NT2/D1 (cell line): ENCODE results near the gene FGFR1OP2.
"Not testable (repeated sequence)": the region's sequence is repeated elsewhere in the genome, so short reads cannot be mapped to it uniquely, and the experiment has no call there.

Source experiments
- DNase-seq: peaks from one replicate; pipeline ENCODE4 v3.0.0-alpha.2; 2011; ENCODE audit warnings: low read depth, low spot score
- H3K27me3 ChIP-seq: 2 replicates; pipeline ENCODE4 v1.6.0; 2011; ENCODE audit warnings: mild to moderate bottlenecking; ENCODE audit not compliant: insufficient read length, insufficient read depth
- H3K36me3 ChIP-seq: 2 replicates; pipeline ENCODE4 v1.6.1; 2011; ENCODE audit warnings: mild to moderate bottlenecking, low read length, mixed read lengths; ENCODE audit not compliant: insufficient read depth, insufficient read length
- H3K4me1 ChIP-seq: 2 replicates; pipeline ENCODE4 v1.5.1; 2011; ENCODE audit not compliant: insufficient read depth, insufficient read length
- H3K4me3 ChIP-seq: 2 replicates; pipeline ENCODE4 v1.5.1; 2011; ENCODE audit warnings: low read depth; ENCODE audit not compliant: insufficient read length
- H3K9ac ChIP-seq: 2 replicates; pipeline ENCODE4 v1.6.0; 2011; ENCODE audit warnings: low read depth; ENCODE audit not compliant: insufficient read length
- H3K9me3 ChIP-seq: 2 replicates; pipeline ENCODE4 v1.5.1; 2011; ENCODE audit warnings: mild to moderate bottlenecking, low read length; ENCODE audit not compliant: insufficient read depth
- SUZ12 ChIP-seq: IDR thresholded peaks from 2 replicates; pipeline ENCODE4 v1.6.1; 2011; ENCODE audit not compliant: insufficient read length, insufficient read depth; ENCODE audit errors: extremely low read depth
- YY1 ChIP-seq: IDR thresholded peaks from 2 replicates; pipeline ENCODE4 v1.6.1; 2011; ENCODE audit not compliant: insufficient read length, insufficient read depth
- ZNF274 ChIP-seq: IDR thresholded peaks from 2 replicates; pipeline ENCODE4 v1.6.1; 2011; ENCODE audit warnings: mild to moderate bottlenecking, low read depth, low read length

Gene FGFR1OP2

GRCh38 chr12:26941215-26941594 is 2.9 kb downstream of the FGFR1OP2 start:
- Histone ChIP-seq H3K9ac (no peak overlapping the region), H3K4me3 (no peak overlapping the region), H3K4me1 (no peaks in the 10 kb centered on the region), H3K27me3 (no peaks in the 10 kb centered on the region), H3K9me3 (peaks cover 6% of the 10 kb centered on the region; the same call in 1 of the 2 replicates), H3K36me3 (no peaks in the 10 kb centered on the region)
- no peak for DNase-seq
- no peak for TF ChIP-seq YY1
- no peak for TF ChIP-seq ZNF274
- TF ChIP-seq SUZ12 = no peak

GRCh38 chr12:26948309-26948708 is 10.0 kb downstream of the FGFR1OP2 start:
- Histone ChIP-seq H3K9me3 (peaks cover 23% of the 10 kb centered on the region), H3K27me3 (no peaks in the 10 kb centered on the region), H3K36me3 (peaks cover 2% of the 10 kb centered on the region), H3K4me3 (no peak overlapping the region), H3K9ac (no peak overlapping the region), H3K4me1 (no peaks in the 10 kb centered on the region)
- DNase-seq = no peak
- TF ChIP-seq SUZ12 (no peak), YY1 (no peak)

GRCh38 chr12:26953447-26953846 is 15.2 kb downstream of the FGFR1OP2 start:
- no peaks in the 10 kb centered on the region for H3K4me1 ChIP-seq
- peaks cover 6% of the 10 kb centered on the region for H3K9me3 ChIP-seq
- no peak overlapping the region for H3K4me3 ChIP-seq
- TF ChIP-seq SUZ12 (no peak), YY1 (no peak), ZNF274 (no peak)
- H3K9ac ChIP-seq = no peak overlapping the region
- peaks cover 33% of the 10 kb centered on the region for H3K36me3 ChIP-seq
- DNase-seq = no peak
- H3K27me3 ChIP-seq = no peaks in the 10 kb centered on the region

- no peaks in the 10 kb centered on the region for H3K4me1 ChIP-seq
- no peak for DNase-seq
- H3K4me3 ChIP-seq = no peak overlapping the region
- H3K27me3 ChIP-seq = no peaks in the 10 kb centered on the region
- H3K9me3 ChIP-seq = peaks cover under 1% of the 10 kb centered on the region; the same call in 1 of the 2 replicates
- H3K9ac ChIP-seq = no peak overlapping the region
- peaks cover 37% of the 10 kb centered on the region for H3K36me3 ChIP-seq
- TF ChIP-seq SUZ12 (no peak), ZNF274 (no peak), YY1 (no peak)
Measured at GRCh38 chr12:26954027-26954426, 15.8 kb downstream of the FGFR1OP2 start.

GRCh38 chr12:26961391-26961790 is 23.1 kb downstream of the FGFR1OP2 start:
- H3K9me3 ChIP-seq, H3K27me3 ChIP-seq, H3K4me3 ChIP-seq, H3K4me1 ChIP-seq, H3K9ac ChIP-seq, DNase-seq: not testable (repeated sequence)
- peaks cover 75% of the 10 kb centered on the region for H3K36me3 ChIP-seq

- no peaks in the 10 kb centered on the region for H3K4me1 ChIP-seq
- H3K4me3 ChIP-seq = no peak overlapping the region
- no peaks in the 10 kb centered on the region for H3K9me3 ChIP-seq
- no peak overlapping the region for H3K9ac ChIP-seq
- TF ChIP-seq YY1 = no peak
- no peak for TF ChIP-seq SUZ12
- no peak for TF ChIP-seq ZNF274
- no peak for DNase-seq
- no peaks in the 10 kb centered on the region for H3K27me3 ChIP-seq
- peaks cover 75% of the 10 kb centered on the region for H3K36me3 ChIP-seq
Measured at GRCh38 chr12:26961803-26962202, 23.5 kb downstream of the FGFR1OP2 start.

GRCh38 chr12:26963413-26963812 is 25.1 kb downstream of the FGFR1OP2 start:
- peaks cover 71% of the 10 kb centered on the region for H3K36me3 ChIP-seq
- no peak overlapping the region for H3K9ac ChIP-seq

GRCh38 chr12:26966842-26967241 is 28.6 kb downstream of the FGFR1OP2 start:
- no peak for DNase-seq
- Histone ChIP-seq H3K4me1 (no peaks in the 10 kb centered on the region), H3K9ac (no peak overlapping the region), H3K9me3 (no peaks in the 10 kb centered on the region), H3K4me3 (no peak overlapping the region), H3K27me3 (no peaks in the 10 kb centered on the region), H3K36me3 (peaks cover 61% of the 10 kb centered on the region)
- TF ChIP-seq ZNF274 (no peak), SUZ12 (no peak), YY1 (no peak)

More at GRCh38 chr12:26963413-26963812, 25.1 kb downstream of the FGFR1OP2 start:
- DNase-seq = no peak
- no peak for TF ChIP-seq YY1
- TF ChIP-seq SUZ12 = no peak
- TF ChIP-seq ZNF274 = no peak
- Histone ChIP-seq H3K4me1 (no peaks in the 10 kb centered on the region), H3K9me3 (no peaks in the 10 kb centered on the region), H3K27me3 (no peaks in the 10 kb centered on the region), H3K4me3 (no peak overlapping the region)
